ENCODE data around the gene FITM2.
"Not testable (repeated sequence)": the region's sequence is repeated elsewhere in the genome, so short reads cannot be mapped to it uniquely, and the experiment has no call there.

The FITM2 gene

DNA sequence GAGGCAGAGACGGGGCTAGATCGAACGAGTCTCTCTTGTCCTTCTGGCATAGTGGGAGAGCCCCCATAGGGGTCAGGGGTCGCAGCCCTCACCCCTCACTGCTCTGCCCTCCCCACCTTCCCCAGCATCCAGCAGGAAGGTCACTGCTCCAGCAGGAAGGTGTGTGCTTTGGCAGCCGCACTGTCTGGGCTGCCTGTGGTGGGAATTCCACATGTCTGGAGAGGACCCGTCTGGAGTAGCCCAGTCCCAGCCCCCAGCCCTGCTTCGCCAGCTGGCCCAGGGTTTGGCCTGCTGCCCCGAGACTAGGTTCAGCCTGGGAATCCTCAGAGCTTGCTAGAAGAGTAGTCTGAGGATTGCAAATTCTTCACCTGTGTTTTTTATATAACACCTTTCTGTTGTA is 23.3 kb upstream of the FITM2 start:
- DNase-seq (ENCODE audit: low read depth in 2 of 3, low spot score in 1 of 3) = no peak

DNA sequence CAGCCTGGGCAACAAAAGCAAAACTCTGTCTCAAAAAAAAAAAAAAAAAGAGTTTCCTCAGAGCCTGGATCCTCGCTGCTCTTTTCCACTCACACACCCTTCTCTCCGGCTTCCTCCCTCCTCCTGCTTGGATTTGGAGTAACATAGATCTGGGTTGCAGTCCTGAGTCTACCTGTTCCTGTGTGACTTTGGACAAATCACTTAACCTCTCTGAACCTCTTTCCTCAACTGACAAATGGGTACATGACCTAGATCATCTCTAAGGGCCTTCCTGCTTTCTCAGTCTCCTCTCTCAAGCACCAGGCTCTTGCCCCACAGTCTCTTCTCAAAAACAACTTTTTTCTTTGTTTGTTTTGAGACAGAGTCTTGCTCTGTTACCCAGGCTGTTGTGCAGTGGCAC is 20.2 kb upstream of the FITM2 start:
- no peak for DNase-seq (ENCODE audit: low read depth in 2 of 3, low spot score in 1 of 3)

- no peak for DNase-seq (ENCODE audit: low read depth in 2 of 3, low spot score in 1 of 3)
These were observed 17.4 kb upstream of the FITM2 start for GRCh38 chr20:44328428-44328827.

- not testable (repeated sequence) for DNase-seq (ENCODE audit: low read depth in 2 of 3, low spot score in 1 of 3)
These were observed 16.7 kb upstream of the FITM2 start for GRCh38 chr20:44327748-44328147.

DNA sequence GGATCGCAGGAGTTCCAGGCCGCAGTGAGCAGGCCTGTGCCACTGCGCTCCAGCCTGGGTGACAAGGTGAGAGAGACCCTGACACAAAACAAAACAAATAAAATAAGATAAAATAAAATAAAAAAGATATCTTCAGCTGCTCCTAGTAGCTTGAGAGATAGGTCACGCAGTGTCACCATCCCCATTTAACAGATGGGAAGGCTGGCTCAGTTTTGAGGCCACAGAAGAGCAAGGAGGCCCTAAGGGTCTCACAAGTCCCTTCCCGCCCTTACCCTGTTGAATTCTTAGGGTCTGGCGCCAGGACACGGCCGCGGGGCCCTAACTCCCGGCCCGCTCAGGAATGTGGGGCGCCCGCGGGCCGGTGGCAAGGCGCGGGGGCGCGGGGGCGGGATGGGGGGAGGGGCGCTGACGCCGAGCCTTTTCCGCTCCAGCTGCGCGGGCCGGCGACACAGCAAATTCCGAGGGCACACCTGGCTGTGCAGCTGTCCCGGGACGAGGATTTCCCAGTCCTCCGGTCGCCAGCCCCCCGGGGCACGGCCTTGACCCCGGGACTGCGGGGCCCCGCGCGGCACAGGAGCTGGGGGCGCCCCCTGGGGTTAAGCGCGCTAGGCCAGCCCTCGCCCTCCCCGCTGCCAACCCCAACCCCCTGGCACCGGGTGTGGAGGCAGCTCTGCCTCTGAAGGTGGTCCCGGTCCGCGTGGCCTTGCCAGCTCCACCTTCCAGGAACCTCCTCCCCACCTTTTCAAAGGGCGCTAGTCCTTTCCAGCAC is 15.6 kb upstream of the FITM2 start:
- DNase-seq (ENCODE audit: low read depth in 2 of 3, low spot score in 1 of 3) = no peak

DNA sequence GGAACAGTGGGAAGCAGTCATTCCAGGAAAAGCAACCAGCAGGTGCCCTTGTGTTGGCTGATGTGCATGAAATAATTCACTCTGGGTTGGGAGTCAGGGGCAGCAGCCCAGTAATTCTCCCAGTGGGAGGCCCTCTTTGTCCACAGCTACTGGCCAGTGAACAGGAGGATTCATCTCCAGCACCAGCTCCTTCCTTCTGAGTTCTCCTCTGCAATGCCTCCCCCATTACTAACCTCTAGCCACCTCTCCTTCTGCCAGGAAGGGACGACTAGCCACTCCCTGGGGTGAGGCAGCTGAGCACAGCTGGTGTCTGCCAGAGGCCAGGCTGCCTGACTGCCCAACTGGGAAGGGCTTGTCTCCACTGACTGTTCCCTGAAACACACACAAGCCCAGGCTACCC is 13.3 kb upstream of the FITM2 start:
- no peak for DNase-seq (ENCODE audit: low read depth in 2 of 3, low spot score in 1 of 3)

- DNase-seq (ENCODE audit: low read depth in 2 of 3, low spot score in 1 of 3) = no peak
These were observed 8.9 kb upstream of the FITM2 start for GRCh38 chr20:44319839-44320422.

DNA sequence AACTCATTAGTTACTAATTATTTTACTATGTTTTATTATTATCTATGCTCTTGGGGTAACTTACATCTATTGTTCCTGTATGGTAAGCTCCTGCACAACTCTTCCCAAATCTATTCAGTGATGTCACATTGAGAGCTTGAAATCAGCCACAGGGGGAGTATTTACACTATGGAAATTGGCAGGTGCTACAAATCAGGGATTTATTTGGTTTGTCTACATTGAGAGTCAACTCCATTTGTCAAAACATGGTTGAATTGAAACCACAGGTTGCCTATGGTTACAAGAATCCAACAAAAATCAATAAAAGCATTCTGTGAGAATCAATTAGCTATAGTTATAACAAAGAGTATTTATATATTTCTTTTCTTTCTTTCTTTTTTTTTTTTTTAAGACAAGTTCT is 3.9 kb upstream of the FITM2 start:
- DNase-seq (ENCODE audit: low read depth in 2 of 3, low spot score in 1 of 3) = no peak

DNA sequence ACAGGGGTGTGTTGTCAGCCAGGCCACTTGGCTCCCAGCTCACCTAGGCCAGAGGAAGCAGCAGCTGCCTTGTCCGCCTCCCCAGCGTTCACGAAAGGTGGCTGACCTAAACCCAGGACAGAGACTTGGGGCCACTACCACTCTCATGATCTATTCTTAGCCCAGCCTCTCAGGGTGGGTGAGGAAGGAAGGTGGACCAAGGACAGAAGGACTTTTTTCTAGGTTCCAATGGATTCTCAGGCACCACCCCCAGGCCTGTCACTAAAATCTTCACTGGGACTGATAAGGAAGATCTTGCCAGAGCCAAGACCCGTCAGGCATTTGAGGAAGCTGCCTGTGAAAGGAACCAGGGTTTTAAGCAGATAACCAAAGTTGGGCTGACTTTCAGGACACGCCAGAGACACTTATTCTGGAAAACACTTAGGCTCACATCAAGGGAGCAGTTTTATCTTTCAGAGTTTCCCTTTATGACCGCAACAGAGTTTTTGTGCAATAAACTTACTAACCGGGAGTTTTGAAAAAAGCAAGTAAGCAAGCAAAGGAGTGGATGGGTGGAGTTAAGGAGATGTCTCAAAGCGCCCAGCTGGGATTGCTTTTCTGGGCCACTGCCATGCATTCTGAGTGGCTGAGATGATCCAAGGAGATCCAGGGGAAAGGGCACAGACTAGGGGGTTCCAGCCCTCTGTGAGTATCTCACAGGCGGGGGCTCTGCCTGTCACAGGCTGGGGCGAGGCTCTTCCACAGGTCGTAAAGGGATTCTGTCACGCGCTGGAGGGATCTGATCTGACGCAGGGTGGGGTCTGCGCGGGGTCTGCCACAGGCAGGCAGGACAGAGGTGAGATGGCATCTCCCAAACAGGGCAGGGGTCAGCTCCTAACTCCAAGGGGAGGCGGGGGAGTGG is 989 bp downstream of the FITM2 start:
- no peak for DNase-seq (ENCODE audit: low read depth in 2 of 3, low spot score in 1 of 3)

GRCh38 chr20:44306927-44307326 is 4.1 kb downstream of the FITM2 start:
- DNase-seq (ENCODE audit: low read depth in 2 of 3, low spot score in 1 of 3) = no peak

- DNase-seq (ENCODE audit: low read depth in 2 of 3, low spot score in 1 of 3) = no peak
These were observed 6.6 kb downstream of the FITM2 start for GRCh38 chr20:44304383-44304782.

GRCh38 chr20:44302736-44303135 is 8.3 kb downstream of the FITM2 start:
- no peak for DNase-seq (ENCODE audit: low read depth in 2 of 3, low spot score in 1 of 3)

DNA sequence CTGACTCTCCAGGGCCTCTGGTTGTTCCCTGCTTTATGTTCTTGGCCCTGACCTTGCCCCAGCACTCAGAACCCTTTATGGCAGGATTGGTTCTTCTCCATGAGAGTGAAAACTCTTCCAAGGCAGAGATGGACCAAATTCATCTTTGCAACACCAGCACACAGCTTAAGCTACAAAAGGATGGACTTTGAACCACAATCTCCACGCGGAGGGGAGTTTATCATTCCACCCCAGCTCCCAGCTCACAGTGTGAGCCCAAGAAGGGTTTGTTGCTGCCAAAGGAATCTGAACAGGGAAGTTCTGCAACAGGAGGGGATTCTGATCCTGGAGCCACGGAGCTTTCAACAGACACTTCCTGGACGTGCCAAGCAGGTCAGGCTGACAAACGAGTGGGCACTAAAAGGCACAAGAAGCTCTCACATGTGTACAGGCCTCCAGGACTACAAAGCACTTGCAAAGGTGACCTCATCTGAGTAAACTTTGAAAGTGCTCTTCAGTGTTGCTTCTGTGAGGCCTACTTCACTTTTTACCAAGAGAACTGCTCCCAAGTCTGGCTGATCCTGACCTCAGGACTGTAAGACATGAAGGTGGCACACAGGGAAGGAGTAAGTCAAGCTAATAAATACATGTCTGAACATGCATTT is 8.9 kb downstream of the FITM2 start:
- no peak for DNase-seq (ENCODE audit: low read depth in 2 of 3, low spot score in 1 of 3)

DNA sequence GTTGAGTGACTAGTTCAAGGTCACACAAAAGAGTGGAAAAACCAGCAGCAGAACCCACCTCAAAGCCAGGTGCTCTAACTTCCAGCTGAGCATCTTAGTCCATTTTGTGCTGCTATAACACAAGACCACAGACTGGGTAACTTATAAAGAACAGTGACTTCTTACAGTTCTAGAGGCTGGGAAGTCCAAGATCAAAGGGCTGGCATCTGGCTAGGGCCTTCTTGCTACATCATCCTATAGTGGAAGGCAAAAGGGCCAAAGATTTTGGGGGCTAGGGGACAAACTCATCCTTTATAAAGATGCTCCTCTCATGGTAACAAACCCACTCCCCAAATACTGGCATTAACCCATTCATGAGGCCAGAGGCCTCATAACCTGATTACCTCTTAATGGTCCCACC is 9.7 kb downstream of the FITM2 start:
- DNase-seq (ENCODE audit: low read depth in 2 of 3, low spot score in 1 of 3) = no peak

DNA sequence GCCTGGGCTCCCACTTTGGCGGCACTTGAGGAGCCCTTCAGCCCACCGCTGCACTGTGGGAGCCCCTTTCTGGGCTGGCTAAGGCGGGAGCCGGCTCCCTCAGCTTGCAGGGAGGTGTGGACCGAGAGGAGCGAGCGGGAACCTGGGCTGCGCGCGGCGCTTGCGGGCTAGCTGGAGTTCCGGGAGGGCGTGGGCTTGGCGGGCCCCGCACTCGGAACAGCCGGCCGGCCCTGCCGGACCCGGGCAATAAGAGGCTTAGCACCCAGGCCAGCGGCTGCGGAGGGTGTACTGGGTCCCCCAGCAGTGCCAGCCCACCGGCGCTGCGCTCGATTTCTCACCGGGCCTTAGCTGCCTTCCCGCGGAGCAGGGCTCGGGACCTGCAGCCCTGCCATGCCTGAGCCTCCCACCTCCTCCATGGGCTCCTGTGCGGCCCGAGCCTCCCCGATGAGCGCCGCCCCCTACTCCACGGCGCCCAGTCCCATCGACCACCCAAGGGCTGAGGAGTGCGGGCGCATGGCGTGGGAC is 11.9 kb downstream of the FITM2 start:
- DNase-seq (ENCODE audit: low read depth in 2 of 3, low spot score in 1 of 3) = not testable (repeated sequence)

DNA sequence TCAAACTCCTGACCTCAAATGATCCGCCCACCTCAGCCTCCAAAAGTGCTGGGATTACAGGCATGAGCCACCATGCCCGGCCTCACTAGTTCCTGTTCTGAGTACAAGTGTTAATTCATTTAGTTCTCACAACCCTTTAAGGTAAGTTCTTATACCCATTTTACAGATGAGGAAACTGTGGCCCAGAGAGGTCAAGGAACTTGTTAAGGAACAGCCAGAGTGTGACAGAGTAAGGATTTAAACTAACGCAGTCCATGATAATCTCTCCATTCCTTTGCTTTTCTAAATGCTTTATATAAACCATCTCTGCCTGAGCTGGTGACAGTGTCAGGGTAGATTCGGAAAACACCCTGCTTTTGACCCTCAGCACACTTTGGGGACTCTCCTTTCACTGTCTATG is 13.3 kb downstream of the FITM2 start:
- no peak for DNase-seq (ENCODE audit: low read depth in 2 of 3, low spot score in 1 of 3)

- no peak for DNase-seq (ENCODE audit: low read depth in 2 of 3, low spot score in 1 of 3)
These were observed 15.0 kb downstream of the FITM2 start for GRCh38 chr20:44296011-44296410.

GRCh38 chr20:44291754-44292153 is 19.2 kb downstream of the FITM2 start:
- no peak for DNase-seq (ENCODE audit: low read depth in 2 of 3, low spot score in 1 of 3)

- no peak for DNase-seq (ENCODE audit: low read depth in 2 of 3, low spot score in 1 of 3)
These were observed 22.8 kb downstream of the FITM2 start for GRCh38 chr20:44288252-44288651.

DNA sequence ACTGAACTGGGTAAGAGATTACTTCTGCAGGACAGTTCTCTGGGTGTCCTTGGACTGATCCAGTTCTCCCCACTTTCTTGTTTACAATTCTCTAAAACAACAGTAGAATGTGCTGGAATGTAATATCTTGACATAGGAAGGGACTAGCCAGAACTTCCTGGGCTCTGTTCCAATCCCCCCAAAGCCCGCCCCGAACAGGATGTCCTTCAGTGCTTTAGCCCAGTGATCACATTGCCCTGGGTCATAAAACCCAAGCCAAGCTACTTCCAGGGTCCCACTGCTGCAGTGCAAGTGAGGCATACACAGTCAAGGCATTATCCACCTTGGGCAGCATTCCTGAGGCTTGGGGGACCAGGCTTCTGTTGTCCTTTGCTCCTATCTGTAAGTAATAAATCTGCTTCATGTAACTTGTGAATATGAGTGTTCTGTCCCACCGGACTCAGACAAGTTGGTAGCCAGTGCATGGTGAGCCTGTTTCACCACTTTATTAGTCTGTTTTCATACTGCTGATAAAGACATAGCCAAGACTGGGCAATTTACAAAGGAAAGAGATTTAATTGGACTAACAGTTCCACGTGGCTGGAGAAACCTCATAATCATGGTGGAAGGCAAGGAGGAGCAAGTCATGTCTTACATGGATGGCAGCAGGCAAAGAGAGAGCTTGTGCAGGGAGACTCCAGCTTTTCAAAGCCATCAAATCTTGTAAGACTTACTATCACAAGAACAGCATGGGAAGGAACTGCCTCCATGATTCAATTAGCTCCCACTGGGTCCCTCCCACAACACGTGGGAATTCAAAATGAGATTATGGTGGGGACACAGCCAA is 23.5 kb downstream of the FITM2 start:
- no peak for DNase-seq (ENCODE audit: low read depth in 2 of 3, low spot score in 1 of 3)

Data from stimulated activated CD4-positive, alpha-beta T cell treated with anti-CD3 and anti-CD28 coated beads, Interleukin-12 subunit alpha, Interleukin-12 subunit beta, amount 100 ng/mL, for 48 hours (primary cell).